Measurements from ENCODE around the gene OSBPL3. TPM values are rescaled to one million over a fixed set of nuclear protein-coding genes. Genes with fewer than 3 reads are reported as not detected.

The OSBPL3 gene
- total RNA-seq, 1 experiment from 2014 or later = 11.6 TPM

GRCh38 chr7:24799506-24799905 is 180.5 kb downstream of the OSBPL3 start:
- Histone ChIP-seq H4K20me1 (ENCODE audit: low read length) (no peaks in the 10 kb centered on the region), H2AFZ (ENCODE audit: low read length) (no peak overlapping the region), H3F3A (ENCODE audit: low read length, unreplicated experiment) (no peaks in the 10 kb centered on the region), H3K4me1 (ENCODE audit: insufficient read depth, low read length) (no peaks in the 10 kb centered on the region), H3K4me2 (ENCODE audit: low read length) (no peak overlapping the region), H3K9ac (ENCODE audit: low read length) (no peak overlapping the region), H3K27ac (ENCODE audit: low read length) (no peak overlapping the region), H3K79me2 (ENCODE audit: low read length) (no peaks in the 10 kb centered on the region), H3K4me3 (ENCODE audit: low read length) (no peak overlapping the region), H3K36me3 (ENCODE audit: low read depth, low read length) (peaks cover 5% of the 10 kb centered on the region; the same call in 1 of the 2 replicates), H3K27me3 (ENCODE audit: low read length) (no peaks in the 10 kb centered on the region), H3K9me2 (replicated peaks; ENCODE audit: low read length) (no peaks in the 10 kb centered on the region), H3K9me3 (ENCODE audit: low read length) (no peaks in the 10 kb centered on the region)
- POLR2A ChIA-PET (ENCODE audit: unreplicated experiment) = no interaction called here
- no TSS peak for BruUV-seq (replicated peaks)
- DNase-seq = no peak
- no peak for TF ChIP-seq EZH2phosphoT487 (IDR thresholded peaks at IDR 0.05; ENCODE audit: borderline replicate concordance, low read length)
- no peak for TF ChIP-seq EZH2 (IDR thresholded peaks at IDR 0.05; ENCODE audit: low read length, unreplicated experiment)
- TF ChIP-seq CTCF (conservative IDR thresholded peaks at IDR 0.05; ENCODE audit: low read depth, low read length) = no peak
- no peak for ATAC-seq
- CTCF ChIA-PET = no interaction called here
- intact Hi-C loops (cut with micrococcal nuclease) = no loop called here

- intact Hi-C loops (cut with micrococcal nuclease) = no loop called here
Observed at GRCh38 chr7:24798261-24798660, 181.7 kb downstream of the OSBPL3 start.

More at GRCh38 chr7:24798261-24798660, 181.7 kb downstream of the OSBPL3 start:
- ChIA-PET CTCF (no interaction called here), POLR2A (ENCODE audit: unreplicated experiment) (no interaction called here)
- no peak overlapping the region for H3K4me2 ChIP-seq (ENCODE audit: low read length)
- no peaks in the 10 kb centered on the region for H4K20me1 ChIP-seq (ENCODE audit: low read length)
- H3K9me3 ChIP-seq (ENCODE audit: low read length) = no peaks in the 10 kb centered on the region
- no peak for DNase-seq
- ATAC-seq = no peak
- H3K9me2 ChIP-seq (replicated peaks; ENCODE audit: low read length) = no peaks in the 10 kb centered on the region
- no peak for TF ChIP-seq EZH2 (IDR thresholded peaks at IDR 0.05; ENCODE audit: low read length, unreplicated experiment)
- no peak for TF ChIP-seq EZH2phosphoT487 (IDR thresholded peaks at IDR 0.05; ENCODE audit: borderline replicate concordance, low read length)
- TF ChIP-seq CTCF (conservative IDR thresholded peaks at IDR 0.05; ENCODE audit: low read depth, low read length) = no peak
- no peaks in the 10 kb centered on the region for H3K27me3 ChIP-seq (ENCODE audit: low read length)
- H3K4me1 ChIP-seq (ENCODE audit: insufficient read depth, low read length) = no peaks in the 10 kb centered on the region
- no peak overlapping the region for H3K9ac ChIP-seq (ENCODE audit: low read length)
- no peak overlapping the region for H3K4me3 ChIP-seq (ENCODE audit: low read length)
- no TSS peak for BruUV-seq (replicated peaks)
- no peaks in the 10 kb centered on the region for H3F3A ChIP-seq (ENCODE audit: low read length, unreplicated experiment)
- H2AFZ ChIP-seq (ENCODE audit: low read length) = no peak overlapping the region
- peaks cover 5% of the 10 kb centered on the region; the same call in 1 of the 2 replicates for H3K36me3 ChIP-seq (ENCODE audit: low read depth, low read length)
- H3K79me2 ChIP-seq (ENCODE audit: low read length) = no peaks in the 10 kb centered on the region
- no peak overlapping the region for H3K27ac ChIP-seq (ENCODE audit: low read length)
